DOHH2 (cell line): ENCODE data around the gene SLC4A2.

ENCODE experiments used
- H3F3A ChIP-seq: fragments of 200-600 bp; sonication (generic), shearing (Covaris generic); 2 replicates; pipeline ENCODE4 v1.6.0; 2016; ENCODE audit warnings: antibody characterized with exemption, mild to moderate bottlenecking; ENCODE audit not compliant: control insufficient read depth, insufficient read depth
- H3K27ac ChIP-seq: fragments of 200-600 bp; sonication (generic); 2 replicates; pipeline ENCODE4 v1.5.1; 2014; ENCODE audit warnings: low read depth, mild to moderate bottlenecking, low read length, moderate library complexity
- H3K27me3 ChIP-seq: fragments of 200-600 bp; sonication (generic); 2 replicates; pipeline ENCODE4 v1.6.1; 2014; ENCODE audit warnings: mild to moderate bottlenecking, low read length, mixed read lengths; ENCODE audit not compliant: control insufficient read depth
- H3K36me3 ChIP-seq: fragments of 200-600 bp; sonication (generic); 2 replicates; pipeline ENCODE4 v1.6.1; 2014; ENCODE audit warnings: mild to moderate bottlenecking, low read length, moderate library complexity, mixed read lengths; ENCODE audit not compliant: control insufficient read depth
- H3K4me1 ChIP-seq: fragments of 200-600 bp; sonication (generic); 2 replicates; pipeline ENCODE4 v1.6.1; 2014; ENCODE audit warnings: mild to moderate bottlenecking, low read length, mixed read lengths; ENCODE audit not compliant: control insufficient read depth
- H3K4me2 ChIP-seq: fragments of 200-600 bp; sonication (generic); 2 replicates; pipeline ENCODE4 v1.6.0; 2014; ENCODE audit warnings: mild to moderate bottlenecking, low read length, moderate library complexity
- H3K4me3 ChIP-seq: fragments of 200-600 bp; sonication (generic); 2 replicates; pipeline ENCODE4 v1.5.1; 2014; ENCODE audit warnings: mild to moderate bottlenecking, low read length, mixed read lengths
- H3K79me2 ChIP-seq: fragments of 200-600 bp; sonication (generic); 2 replicates; pipeline ENCODE4 v1.6.1; 2014; ENCODE audit warnings: mild to moderate bottlenecking, low read length, mixed read lengths; ENCODE audit not compliant: control insufficient read depth
- H3K9me2 ChIP-seq: fragments of 200-600 bp; sonication (generic); replicated peaks from 2 replicates; pipeline ENCODE4 v1.6.1; 2014; ENCODE audit warnings: mild to moderate bottlenecking, low read length, mixed read lengths; ENCODE audit not compliant: control insufficient read depth
- H3K9me3 ChIP-seq: fragments of 200-600 bp; sonication (generic); 2 replicates; pipeline ENCODE4 v1.6.1; 2014; ENCODE audit warnings: antibody characterized with exemption, low read length, mixed read lengths; ENCODE audit not compliant: control insufficient read depth, insufficient read depth
- H4K20me1 ChIP-seq: fragments of 200-600 bp; sonication (generic); 2 replicates; pipeline ENCODE4 v1.6.0; 2014; ENCODE audit warnings: low read depth, mild to moderate bottlenecking, antibody characterized with exemption, low read length, moderate library complexity; ENCODE audit not compliant: control insufficient read depth, insufficient read depth
- CTCF ChIP-seq: fragments of 200-600 bp; sonication (generic); IDR thresholded peaks from one replicate; pipeline ENCODE4 v1.5.1; 2014; ENCODE audit warnings: antibody characterized with exemption, mild to moderate bottlenecking, low read depth, low read length; ENCODE audit not compliant: poor library complexity, severe bottlenecking
- EZH2phosphoT487 ChIP-seq: fragments of 200-600 bp; sonication (generic); IDR thresholded peaks from 2 replicates; pipeline ENCODE4 v1.6.1; 2017; ENCODE audit warnings: borderline replicate concordance, mild to moderate bottlenecking, antibody characterized with exemption, low read length, moderate library complexity, mixed read lengths

SLC4A2 gene

GRCh38 chr7:151118108-151119054 is 59.0 kb downstream of the SLC4A2 start:
- no peak overlapping the region for H3K4me3 ChIP-seq
- H3K4me2 ChIP-seq: no peak overlapping the region
- no peak overlapping the region for H3K27ac ChIP-seq
- no peaks in the 10 kb centered on the region for H3K27me3 ChIP-seq
- TF ChIP-seq CTCF (no peak), EZH2phosphoT487 (no peak)
- no peaks in the 10 kb centered on the region for H3K79me2 ChIP-seq
- H3K4me1 ChIP-seq: no peaks in the 10 kb centered on the region
- no peaks in the 10 kb centered on the region for H3K9me3 ChIP-seq
- H3K36me3 ChIP-seq: no peaks in the 10 kb centered on the region
- no peaks in the 10 kb centered on the region for H3F3A ChIP-seq
- peaks cover 5% of the 10 kb centered on the region; the same call in 1 of the 2 replicates for H4K20me1 ChIP-seq
- H3K9me2 ChIP-seq: no peaks in the 10 kb centered on the region

GRCh38 chr7:151119055-151119415 is 59.6 kb downstream of the SLC4A2 start:
- Histone ChIP-seq H3K27ac (no peak overlapping the region), H3K4me1 (no peaks in the 10 kb centered on the region), H3K9me2 (no peaks in the 10 kb centered on the region), H3K4me2 (no peak overlapping the region), H3K9me3 (no peaks in the 10 kb centered on the region), H3K27me3 (no peaks in the 10 kb centered on the region), H3K36me3 (no peaks in the 10 kb centered on the region), H3K4me3 (no peak overlapping the region), H4K20me1 (peaks cover 5% of the 10 kb centered on the region; the same call in 1 of the 2 replicates), H3F3A (no peaks in the 10 kb centered on the region), H3K79me2 (no peaks in the 10 kb centered on the region)
- TF ChIP-seq CTCF: no peak
- TF ChIP-seq EZH2phosphoT487: no peak

- Histone ChIP-seq H3K4me2 (no peak overlapping the region), H3K4me1 (no peaks in the 10 kb centered on the region), H3K79me2 (no peaks in the 10 kb centered on the region), H3K4me3 (no peak overlapping the region), H3K36me3 (no peaks in the 10 kb centered on the region), H3K9me2 (no peaks in the 10 kb centered on the region), H3K9me3 (no peaks in the 10 kb centered on the region), H3F3A (no peaks in the 10 kb centered on the region), H3K27ac (no peak overlapping the region), H4K20me1 (peaks cover 5% of the 10 kb centered on the region; the same call in 1 of the 2 replicates), H3K27me3 (no peaks in the 10 kb centered on the region)
- TF ChIP-seq EZH2phosphoT487 (no peak), CTCF (no peak)
These were observed 60.5 kb downstream of the SLC4A2 start for GRCh38 chr7:151119902-151120301.
